HEK293 (cell line): ENCODE data around the gene GGA1.

ENCODE experiments used
- PRDM1 ChIP-seq: fragments of 450-650 bp; formaldehyde crosslinking; IDR thresholded peaks from 2 replicates; pipeline ENCODE4; 2016; ENCODE audit warnings: missing biosample characterization, missing genetic modification characterization
- SP3 ChIP-seq: fragments of 450-650 bp; formaldehyde crosslinking; IDR thresholded peaks from 2 replicates; pipeline ENCODE4 v1.5.1; 2016; ENCODE audit warnings: missing biosample characterization, missing genetic modification characterization
- ZBTB17 ChIP-seq: fragments of 450-650 bp; formaldehyde crosslinking; IDR thresholded peaks from 2 replicates; pipeline ENCODE4 v1.5.1; 2016; ENCODE audit warnings: missing biosample characterization, missing genetic modification characterization
- ZBTB20 ChIP-seq: fragments of 450-650 bp; formaldehyde crosslinking; IDR thresholded peaks from 2 replicates; pipeline ENCODE4 v1.5.1; 2016; ENCODE audit warnings: missing biosample characterization, missing genetic modification characterization
- ZNF10 ChIP-seq: fragments of 450-650 bp; formaldehyde crosslinking; IDR thresholded peaks from 2 replicates; pipeline ENCODE4 v1.5.1; 2017; ENCODE audit warnings: missing biosample characterization, missing genetic modification characterization
- ZNF175 ChIP-seq: fragments of 450-650 bp; formaldehyde crosslinking; IDR thresholded peaks from 2 replicates; pipeline ENCODE4 v1.5.1; 2016; ENCODE audit warnings: missing biosample characterization, missing genetic modification characterization
- ZNF221 ChIP-seq: fragments of 450-650 bp; formaldehyde crosslinking; IDR thresholded peaks from 2 replicates; pipeline ENCODE4 v1.5.1; 2017; ENCODE audit warnings: missing biosample characterization, missing genetic modification characterization, borderline replicate concordance
- ZNF239 ChIP-seq: fragments of 450-650 bp; formaldehyde crosslinking; IDR thresholded peaks from 2 replicates; pipeline ENCODE4 v1.5.1; 2016; ENCODE audit warnings: missing biosample characterization, missing genetic modification characterization
- ZNF274 ChIP-seq, 2 experiments: fragments of 200-500 bp in 1 of 2; fragments of 450-650 bp in 1 of 2; sonication (Bioruptor generic) in 1 of 2; formaldehyde crosslinking in 1 of 2; IDR thresholded peaks; 2 replicates each; pipeline versions ENCODE4 v1.5.1 to v1.6.1; 2014 to 2016; ENCODE audit warnings: borderline replicate concordance in 1 of 2, inconsistent platforms in 1 of 2, low read length in 1 of 2, missing biosample characterization in 1 of 2, missing genetic modification characterization in 1 of 2
- ZNF302 ChIP-seq: fragments of 450-650 bp; formaldehyde crosslinking; IDR thresholded peaks from 2 replicates; pipeline ENCODE4 v1.5.1; 2016; ENCODE audit warnings: missing biosample characterization, missing genetic modification characterization, low read depth
- ZNF311 ChIP-seq: fragments of 450-650 bp; formaldehyde crosslinking; IDR thresholded peaks from 2 replicates; pipeline ENCODE4 v1.5.1; 2017; ENCODE audit warnings: missing biosample characterization, missing genetic modification characterization, borderline replicate concordance
- ZNF341 ChIP-seq: fragments of 450-650 bp; formaldehyde crosslinking; IDR thresholded peaks from 2 replicates; pipeline ENCODE4; 2016; ENCODE audit warnings: low read depth, missing biosample characterization, missing genetic modification characterization
- ZNF354C ChIP-seq: fragments of 450-650 bp; formaldehyde crosslinking; IDR thresholded peaks from 2 replicates; pipeline ENCODE4 v1.5.1; 2016; ENCODE audit warnings: missing biosample characterization, missing genetic modification characterization, low read depth, borderline replicate concordance
- ZNF514 ChIP-seq: fragments of 450-650 bp; formaldehyde crosslinking; IDR thresholded peaks from 2 replicates; pipeline ENCODE4 v1.5.1; 2016; ENCODE audit warnings: missing biosample characterization, missing genetic modification characterization
- ZNF585B ChIP-seq: fragments of 450-650 bp; formaldehyde crosslinking; IDR thresholded peaks from 2 replicates; pipeline ENCODE4 v1.5.1; 2016; ENCODE audit warnings: missing biosample characterization, missing genetic modification characterization
- ZNF626 ChIP-seq: fragments of 450-650 bp; sonication (Bioruptor Pico); formaldehyde crosslinking; IDR thresholded peaks from 2 replicates; pipeline ENCODE4 v1.5.1; 2018; ENCODE audit warnings: missing biosample characterization, missing genetic modification characterization, inconsistent platforms
- ZNF670 ChIP-seq: fragments of 450-650 bp; formaldehyde crosslinking; IDR thresholded peaks from 2 replicates; pipeline ENCODE4 v1.5.1; 2016; ENCODE audit warnings: missing biosample characterization, missing genetic modification characterization, low read depth
- ZNF76 ChIP-seq: fragments of 450-650 bp; formaldehyde crosslinking; IDR thresholded peaks from 2 replicates; pipeline ENCODE4; 2016; ENCODE audit warnings: low read depth, missing biosample characterization, missing genetic modification characterization, borderline replicate concordance
- ZNF837 ChIP-seq: fragments of 450-650 bp; formaldehyde crosslinking; IDR thresholded peaks from 2 replicates; pipeline ENCODE4 v1.5.1; 2016; ENCODE audit warnings: missing biosample characterization, missing genetic modification characterization
- ZXDB ChIP-seq: fragments of 450-650 bp; formaldehyde crosslinking; IDR thresholded peaks from 2 replicates; pipeline ENCODE4 v1.5.1; 2016; ENCODE audit warnings: missing biosample characterization, missing genetic modification characterization
- TF ChIP-seq, protein P1 (sequence below): fragments of 450-650 bp; formaldehyde crosslinking; IDR thresholded peaks from 2 replicates; pipeline ENCODE4 v1.5.1; 2017; ENCODE audit warnings: missing biosample characterization, missing genetic modification characterization
- TF ChIP-seq, protein P2 (sequence below): fragments of 450-650 bp; formaldehyde crosslinking; IDR thresholded peaks from 2 replicates; pipeline ENCODE4 v1.5.1; 2016; ENCODE audit warnings: missing biosample characterization, missing genetic modification characterization
- TF ChIP-seq, protein P3 (sequence below): fragments of 450-650 bp; formaldehyde crosslinking; IDR thresholded peaks from 2 replicates; pipeline ENCODE4 v1.5.1; 2016; ENCODE audit warnings: missing biosample characterization, missing genetic modification characterization
- TF ChIP-seq, protein P4 (sequence below): fragments of 450-650 bp; formaldehyde crosslinking; IDR thresholded peaks from 2 replicates; pipeline ENCODE4 v1.5.1; 2017; ENCODE audit warnings: missing biosample characterization, missing genetic modification characterization
- TF ChIP-seq, protein P5 (sequence below): fragments of 450-650 bp; formaldehyde crosslinking; IDR thresholded peaks from 2 replicates; pipeline ENCODE4 v1.5.1; 2017; ENCODE audit warnings: missing biosample characterization, mild to moderate bottlenecking, missing genetic modification characterization, moderate library complexity
- TF ChIP-seq, protein P6 (sequence below): fragments of 450-650 bp; formaldehyde crosslinking; IDR thresholded peaks from 2 replicates; pipeline ENCODE4 v1.5.1; 2016; ENCODE audit warnings: missing biosample characterization, missing genetic modification characterization
- TF ChIP-seq, protein P7 (sequence below): fragments of 450-650 bp; formaldehyde crosslinking; IDR thresholded peaks from 2 replicates; pipeline ENCODE4 v1.5.1; 2017; ENCODE audit warnings: missing biosample characterization, missing genetic modification characterization

Gene GGA1

DNA sequence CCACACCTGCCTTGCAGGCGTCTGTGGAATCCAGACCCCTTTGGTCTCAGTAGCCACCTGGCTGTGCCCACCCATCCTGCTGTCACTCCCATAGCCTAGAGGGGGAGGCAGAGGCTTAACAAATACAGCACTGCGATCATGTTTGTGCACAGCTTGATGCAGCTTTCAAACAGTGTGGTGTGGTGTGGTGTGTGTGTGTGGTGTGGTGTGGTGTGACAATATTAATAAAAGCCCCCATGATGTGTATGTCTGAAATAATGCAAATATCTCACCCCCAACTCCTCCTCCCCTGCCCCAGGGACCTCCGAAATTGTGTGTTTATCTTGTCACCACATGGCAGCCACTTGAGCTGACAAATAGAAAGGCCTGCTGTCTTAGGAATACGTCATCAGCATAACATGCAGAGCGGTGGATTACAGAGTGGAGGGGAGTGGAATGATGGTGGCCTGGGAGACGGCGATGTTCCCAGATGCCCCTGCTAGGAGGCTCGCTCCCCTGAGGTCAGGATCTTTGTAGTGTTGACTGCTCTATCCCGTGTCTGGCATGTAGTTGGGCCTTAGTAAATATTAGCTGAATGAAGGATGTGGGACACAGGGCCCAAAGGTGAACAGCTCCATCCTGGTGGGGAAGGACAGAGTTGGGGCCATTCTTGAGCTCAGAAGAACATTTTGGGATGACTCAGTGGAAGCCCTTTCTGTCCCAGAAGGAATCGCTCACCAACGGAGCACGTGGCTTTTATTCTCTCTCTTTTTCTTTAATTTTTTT lies 52.7 kb downstream of the GGA1 start (continued):
- TF ChIP-seq, protein P1, sequence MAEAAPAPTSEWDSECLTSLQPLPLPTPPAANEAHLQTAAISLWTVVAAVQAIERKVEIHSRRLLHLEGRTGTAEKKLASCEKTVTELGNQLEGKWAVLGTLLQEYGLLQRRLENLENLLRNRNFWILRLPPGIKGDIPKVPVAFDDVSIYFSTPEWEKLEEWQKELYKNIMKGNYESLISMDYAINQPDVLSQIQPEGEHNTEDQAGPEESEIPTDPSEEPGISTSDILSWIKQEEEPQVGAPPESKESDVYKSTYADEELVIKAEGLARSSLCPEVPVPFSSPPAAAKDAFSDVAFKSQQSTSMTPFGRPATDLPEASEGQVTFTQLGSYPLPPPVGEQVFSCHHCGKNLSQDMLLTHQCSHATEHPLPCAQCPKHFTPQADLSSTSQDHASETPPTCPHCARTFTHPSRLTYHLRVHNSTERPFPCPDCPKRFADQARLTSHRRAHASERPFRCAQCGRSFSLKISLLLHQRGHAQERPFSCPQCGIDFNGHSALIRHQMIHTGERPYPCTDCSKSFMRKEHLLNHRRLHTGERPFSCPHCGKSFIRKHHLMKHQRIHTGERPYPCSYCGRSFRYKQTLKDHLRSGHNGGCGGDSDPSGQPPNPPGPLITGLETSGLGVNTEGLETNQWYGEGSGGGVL (tag by site-specific recombination) = peak; percentile 48; the same call in 1 of the 2 replicates
- TF ChIP-seq ZNF221 (tag by site-specific recombination) = no peak
- TF ChIP-seq ZXDB (tag by site-specific recombination) = peak; percentile 81
- TF ChIP-seq ZBTB17 (tag by site-specific recombination) = peak; percentile 98
- TF ChIP-seq, protein P2, sequence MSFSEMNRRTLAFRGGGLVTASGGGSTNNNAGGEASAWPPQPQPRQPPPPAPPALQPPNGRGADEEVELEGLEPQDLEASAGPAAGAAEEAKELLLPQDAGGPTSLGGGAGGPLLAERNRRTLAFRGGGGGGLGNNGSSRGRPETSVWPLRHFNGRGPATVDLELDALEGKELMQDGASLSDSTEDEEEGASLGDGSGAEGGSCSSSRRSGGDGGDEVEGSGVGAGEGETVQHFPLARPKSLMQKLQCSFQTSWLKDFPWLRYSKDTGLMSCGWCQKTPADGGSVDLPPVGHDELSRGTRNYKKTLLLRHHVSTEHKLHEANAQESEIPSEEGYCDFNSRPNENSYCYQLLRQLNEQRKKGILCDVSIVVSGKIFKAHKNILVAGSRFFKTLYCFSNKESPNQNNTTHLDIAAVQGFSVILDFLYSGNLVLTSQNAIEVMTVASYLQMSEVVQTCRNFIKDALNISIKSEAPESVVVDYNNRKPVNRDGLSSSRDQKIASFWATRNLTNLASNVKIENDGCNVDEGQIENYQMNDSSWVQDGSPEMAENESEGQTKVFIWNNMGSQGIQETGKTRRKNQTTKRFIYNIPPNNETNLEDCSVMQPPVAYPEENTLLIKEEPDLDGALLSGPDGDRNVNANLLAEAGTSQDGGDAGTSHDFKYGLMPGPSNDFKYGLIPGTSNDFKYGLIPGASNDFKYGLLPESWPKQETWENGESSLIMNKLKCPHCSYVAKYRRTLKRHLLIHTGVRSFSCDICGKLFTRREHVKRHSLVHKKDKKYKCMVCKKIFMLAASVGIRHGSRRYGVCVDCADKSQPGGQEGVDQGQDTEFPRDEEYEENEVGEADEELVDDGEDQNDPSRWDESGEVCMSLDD = 0 out of 2 replicates have a peak, but pooled peaks have one; percentile 32
- TF ChIP-seq, protein P3, sequence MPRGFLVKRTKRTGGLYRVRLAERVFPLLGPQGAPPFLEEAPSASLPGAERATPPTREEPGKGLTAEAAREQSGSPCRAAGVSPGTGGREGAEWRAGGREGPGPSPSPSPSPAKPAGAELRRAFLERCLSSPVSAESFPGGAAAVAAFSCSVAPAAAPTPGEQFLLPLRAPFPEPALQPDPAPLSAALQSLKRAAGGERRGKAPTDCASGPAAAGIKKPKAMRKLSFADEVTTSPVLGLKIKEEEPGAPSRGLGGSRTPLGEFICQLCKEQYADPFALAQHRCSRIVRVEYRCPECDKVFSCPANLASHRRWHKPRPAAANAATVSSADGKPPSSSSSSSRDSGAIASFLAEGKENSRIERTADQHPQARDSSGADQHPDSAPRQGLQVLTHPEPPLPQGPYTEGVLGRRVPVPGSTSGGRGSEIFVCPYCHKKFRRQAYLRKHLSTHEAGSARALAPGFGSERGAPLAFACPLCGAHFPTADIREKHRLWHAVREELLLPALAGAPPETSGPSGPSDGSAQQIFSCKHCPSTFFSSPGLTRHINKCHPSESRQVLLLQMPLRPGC (tag by site-specific recombination) = 0 out of 2 replicates have a peak, but pooled peaks have one; percentile 69
- TF ChIP-seq ZNF311 (tag by site-specific recombination) = no peak
- no peak for TF ChIP-seq ZNF239
- no peak for TF ChIP-seq PRDM1 (tag by site-specific recombination)
- TF ChIP-seq ZNF302 = no peak
- TF ChIP-seq ZNF76 = peak; percentile 69; the same call in 1 of the 2 replicates
- TF ChIP-seq, protein P4, sequence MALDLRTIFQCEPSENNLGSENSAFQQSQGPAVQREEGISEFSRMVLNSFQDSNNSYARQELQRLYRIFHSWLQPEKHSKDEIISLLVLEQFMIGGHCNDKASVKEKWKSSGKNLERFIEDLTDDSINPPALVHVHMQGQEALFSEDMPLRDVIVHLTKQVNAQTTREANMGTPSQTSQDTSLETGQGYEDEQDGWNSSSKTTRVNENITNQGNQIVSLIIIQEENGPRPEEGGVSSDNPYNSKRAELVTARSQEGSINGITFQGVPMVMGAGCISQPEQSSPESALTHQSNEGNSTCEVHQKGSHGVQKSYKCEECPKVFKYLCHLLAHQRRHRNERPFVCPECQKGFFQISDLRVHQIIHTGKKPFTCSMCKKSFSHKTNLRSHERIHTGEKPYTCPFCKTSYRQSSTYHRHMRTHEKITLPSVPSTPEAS (tag by site-specific recombination) = peak; percentile 40
- TF ChIP-seq ZNF837 (tag by site-specific recombination) = no peak
- TF ChIP-seq ZNF626 (tag by site-specific recombination) = no peak
- no peak for TF ChIP-seq ZNF354C
- TF ChIP-seq ZNF670 (tag by site-specific recombination) = no peak
- TF ChIP-seq ZNF175 (tag by site-specific recombination) = no peak
- TF ChIP-seq ZNF514 (tag by site-specific recombination) = no peak
- TF ChIP-seq, protein P5, sequence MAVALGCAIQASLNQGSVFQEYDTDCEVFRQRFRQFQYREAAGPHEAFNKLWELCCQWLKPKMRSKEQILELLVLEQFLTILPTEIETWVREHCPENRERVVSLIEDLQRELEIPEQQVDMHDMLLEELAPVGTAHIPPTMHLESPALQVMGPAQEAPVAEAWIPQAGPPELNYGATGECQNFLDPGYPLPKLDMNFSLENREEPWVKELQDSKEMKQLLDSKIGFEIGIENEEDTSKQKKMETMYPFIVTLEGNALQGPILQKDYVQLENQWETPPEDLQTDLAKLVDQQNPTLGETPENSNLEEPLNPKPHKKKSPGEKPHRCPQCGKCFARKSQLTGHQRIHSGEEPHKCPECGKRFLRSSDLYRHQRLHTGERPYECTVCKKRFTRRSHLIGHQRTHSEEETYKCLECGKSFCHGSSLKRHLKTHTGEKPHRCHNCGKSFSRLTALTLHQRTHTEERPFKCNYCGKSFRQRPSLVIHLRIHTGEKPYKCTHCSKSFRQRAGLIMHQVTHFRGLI = no peak
- TF ChIP-seq, protein P6, sequence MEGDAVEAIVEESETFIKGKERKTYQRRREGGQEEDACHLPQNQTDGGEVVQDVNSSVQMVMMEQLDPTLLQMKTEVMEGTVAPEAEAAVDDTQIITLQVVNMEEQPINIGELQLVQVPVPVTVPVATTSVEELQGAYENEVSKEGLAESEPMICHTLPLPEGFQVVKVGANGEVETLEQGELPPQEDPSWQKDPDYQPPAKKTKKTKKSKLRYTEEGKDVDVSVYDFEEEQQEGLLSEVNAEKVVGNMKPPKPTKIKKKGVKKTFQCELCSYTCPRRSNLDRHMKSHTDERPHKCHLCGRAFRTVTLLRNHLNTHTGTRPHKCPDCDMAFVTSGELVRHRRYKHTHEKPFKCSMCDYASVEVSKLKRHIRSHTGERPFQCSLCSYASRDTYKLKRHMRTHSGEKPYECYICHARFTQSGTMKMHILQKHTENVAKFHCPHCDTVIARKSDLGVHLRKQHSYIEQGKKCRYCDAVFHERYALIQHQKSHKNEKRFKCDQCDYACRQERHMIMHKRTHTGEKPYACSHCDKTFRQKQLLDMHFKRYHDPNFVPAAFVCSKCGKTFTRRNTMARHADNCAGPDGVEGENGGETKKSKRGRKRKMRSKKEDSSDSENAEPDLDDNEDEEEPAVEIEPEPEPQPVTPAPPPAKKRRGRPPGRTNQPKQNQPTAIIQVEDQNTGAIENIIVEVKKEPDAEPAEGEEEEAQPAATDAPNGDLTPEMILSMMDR (tag by site-specific recombination) = peak; percentile 55
- TF ChIP-seq, protein P7, sequence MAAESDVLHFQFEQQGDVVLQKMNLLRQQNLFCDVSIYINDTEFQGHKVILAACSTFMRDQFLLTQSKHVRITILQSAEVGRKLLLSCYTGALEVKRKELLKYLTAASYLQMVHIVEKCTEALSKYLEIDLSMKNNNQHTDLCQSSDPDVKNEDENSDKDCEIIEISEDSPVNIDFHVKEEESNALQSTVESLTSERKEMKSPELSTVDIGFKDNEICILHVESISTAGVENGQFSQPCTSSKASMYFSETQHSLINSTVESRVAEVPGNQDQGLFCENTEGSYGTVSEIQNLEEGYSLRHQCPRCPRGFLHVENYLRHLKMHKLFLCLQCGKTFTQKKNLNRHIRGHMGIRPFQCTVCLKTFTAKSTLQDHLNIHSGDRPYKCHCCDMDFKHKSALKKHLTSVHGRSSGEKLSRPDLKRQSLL = no peak
- TF ChIP-seq ZNF341 (tag by site-specific recombination) = peak; percentile 62
- TF ChIP-seq SP3 (tag by site-specific recombination) = peak; percentile 25; the same call in 1 of the 2 replicates
- no peak for TF ChIP-seq ZNF10
- TF ChIP-seq ZBTB20 = no peak
- TF ChIP-seq ZNF274 (IDR thresholded peaks at IDR 0.05; ENCODE audit: low read length) = no peak
- TF ChIP-seq ZNF274 (tag by site-specific recombination; IDR thresholded peaks at IDR 0.05; ENCODE audit: borderline replicate concordance) = no peak
- no peak for TF ChIP-seq ZNF585B (tag by site-specific recombination)
